GM19468 (cell line): Measurements from ENCODE around the gene KRTAP9-3.
"Not testable (repeated sequence)": the region's sequence is repeated elsewhere in the genome, so short reads cannot be mapped to it uniquely, and the experiment has no call there.

Experiments
- ATAC-seq: cut with Tn5 transposase; IDR thresholded peaks from one replicate; pipeline ENCODE4 v1.9.1; 2021; ENCODE audit warnings: mild to moderate bottlenecking, moderate library complexity, moderate number of reproducible peaks; ENCODE audit not compliant: unreplicated experiment; ENCODE audit errors: extremely low read depth

The KRTAP9-3 gene

GRCh38 chr17:41249637-41250240 is 17.5 kb downstream of the KRTAP9-3 start, which contains the start of gene KRTAP9-4:
TSS of gene KRTAP9-4 (plus strand) at chr17:41249687. CDS start at chr17:41249721, 34 bp downstream.
- not testable (repeated sequence) for ATAC-seq

GRCh38 chr17:41251261-41251660 is 19.0 kb downstream of the KRTAP9-3 start:
- ATAC-seq, result no peak

- ATAC-seq, result no peak
These were observed 22.6 kb downstream of the KRTAP9-3 start for GRCh38 chr17:41254861-41255260.

- ATAC-seq, result not testable (repeated sequence)
These were observed 23.4 kb downstream of the KRTAP9-3 start, which contains the start of gene KRTAP9-9 for GRCh38 chr17:41255381-41256290. TSS of gene KRTAP9-9 (plus strand) at chr17:41255384.

- ATAC-seq, result no peak
These were observed 24.0 kb downstream of the KRTAP9-3 start for GRCh38 chr17:41256291-41256685.

- no peak for ATAC-seq
These were observed 26.2 kb downstream of the KRTAP9-3 start for GRCh38 chr17:41258406-41258805.

GRCh38 chr17:41263212-41263611 is 31.0 kb downstream of the KRTAP9-3 start:
- ATAC-seq, result no peak

GRCh38 chr17:41264599-41264998 is 32.4 kb downstream of the KRTAP9-3 start:
- no peak for ATAC-seq

- no peak for ATAC-seq
These were observed 32.8 kb downstream of the KRTAP9-3 start, which contains the start of gene KRTAP9-6 for GRCh38 chr17:41265078-41265477. TSS of gene KRTAP9-6 (plus strand) at chr17:41265378. CDS start at chr17:41265378, 0 bp downstream.

- no peak for ATAC-seq
These were observed 35.5 kb downstream of the KRTAP9-3 start for GRCh38 chr17:41267711-41268110.

- not testable (repeated sequence) for ATAC-seq
These were observed 39.1 kb downstream of the KRTAP9-3 start for GRCh38 chr17:41271323-41271722.

- ATAC-seq, result no peak
These were observed 39.6 kb downstream of the KRTAP9-3 start for GRCh38 chr17:41271858-41272257.

- ATAC-seq, result not testable (repeated sequence)
These were observed 43.5 kb downstream of the KRTAP9-3 start, which contains the start of gene KRTAP9-7 for GRCh38 chr17:41275648-41276190. TSS of gene KRTAP9-7 (plus strand) at chr17:41275698. CDS start at chr17:41275698, 0 bp downstream.

GRCh38 chr17:41278176-41278955 is 46.1 kb downstream of the KRTAP9-3 start:
- ATAC-seq, result no peak
